Stimulated activated naive CD8-positive, alpha-beta T cell treated with anti-CD3 and anti-CD28 coated beads, Interleukin-15, Interleukin-2, amounts not matched to agents 100 ng/mL and 50 ng/mL, for 24 hours (primary cell): ENCODE measurements around the gene PLA2R1.

Source experiments
- H3K27ac Mint-ChIP-seq: one replicate; pipeline ENCODE4 v1.8.0; 2021; ENCODE audit warnings: mild to moderate bottlenecking, mixed read lengths
- H3K27me3 Mint-ChIP-seq: one replicate; pipeline ENCODE4 v1.8.0; 2021; ENCODE audit warnings: mixed read lengths
- H3K36me3 Mint-ChIP-seq: one replicate; pipeline ENCODE4 v1.8.0; 2021; ENCODE audit warnings: low read depth, mixed read lengths
- H3K4me1 Mint-ChIP-seq: one replicate; pipeline ENCODE4 v1.8.0; 2021; ENCODE audit warnings: low read depth, mixed read lengths
- H3K4me3 Mint-ChIP-seq: one replicate; pipeline ENCODE4 v1.8.0; 2021; ENCODE audit warnings: mild to moderate bottlenecking, mixed read lengths
- H3K9me3 Mint-ChIP-seq: one replicate; pipeline ENCODE4 v1.8.0; 2021; ENCODE audit warnings: mixed read lengths

The PLA2R1 gene

GRCh38 chr2:160028431-160029269, 33.8 kb downstream of the PLA2R1 start:
- Mint-ChIP-seq H3K4me1 (no peaks in the 10 kb centered on the region), H3K4me3 (no peak overlapping the region), H3K27ac (no peak overlapping the region), H3K36me3 (no peaks in the 10 kb centered on the region), H3K27me3 (peaks cover 6% of the 10 kb centered on the region), H3K9me3 (no peaks in the 10 kb centered on the region)

- Mint-ChIP-seq H3K9me3 (no peaks in the 10 kb centered on the region), H3K4me3 (no peak overlapping the region), H3K27ac (no peak overlapping the region), H3K4me1 (no peaks in the 10 kb centered on the region), H3K27me3 (peaks cover 9% of the 10 kb centered on the region), H3K36me3 (no peaks in the 10 kb centered on the region)
Measured at GRCh38 chr2:160022162-160022561, 40.3 kb downstream of the PLA2R1 start.

GRCh38 chr2:160019374-160020090, 42.9 kb downstream of the PLA2R1 start:
- Mint-ChIP-seq H3K27me3 (peaks cover 15% of the 10 kb centered on the region), H3K9me3 (no peaks in the 10 kb centered on the region), H3K4me3 (no peak overlapping the region), H3K27ac (no peak overlapping the region), H3K36me3 (no peaks in the 10 kb centered on the region), H3K4me1 (no peaks in the 10 kb centered on the region)

GRCh38 chr2:160015746-160016145, 46.7 kb downstream of the PLA2R1 start:
- Mint-ChIP-seq H3K27ac (no peak overlapping the region), H3K9me3 (no peaks in the 10 kb centered on the region), H3K4me3 (no peak overlapping the region), H3K27me3 (peaks cover 13% of the 10 kb centered on the region), H3K4me1 (no peaks in the 10 kb centered on the region), H3K36me3 (no peaks in the 10 kb centered on the region)

GRCh38 chr2:160014227-160014626, 48.2 kb downstream of the PLA2R1 start:
- Mint-ChIP-seq H3K36me3 (no peaks in the 10 kb centered on the region), H3K27ac (no peak overlapping the region), H3K4me1 (no peaks in the 10 kb centered on the region), H3K9me3 (no peaks in the 10 kb centered on the region), H3K27me3 (peaks cover 13% of the 10 kb centered on the region), H3K4me3 (no peak overlapping the region)

- no peaks in the 10 kb centered on the region for H3K4me1 Mint-ChIP-seq
- H3K9me3 Mint-ChIP-seq, result no peaks in the 10 kb centered on the region
- no peak overlapping the region for H3K4me3 Mint-ChIP-seq
- H3K27ac Mint-ChIP-seq, result no peak overlapping the region
- peaks cover 15% of the 10 kb centered on the region for H3K27me3 Mint-ChIP-seq
- H3K36me3 Mint-ChIP-seq, result no peaks in the 10 kb centered on the region
Measured at GRCh38 chr2:160010361-160011145, 51.9 kb downstream of the PLA2R1 start.

- Mint-ChIP-seq H3K36me3 (no peaks in the 10 kb centered on the region), H3K9me3 (no peaks in the 10 kb centered on the region), H3K4me3 (no peak overlapping the region), H3K4me1 (no peaks in the 10 kb centered on the region), H3K27me3 (peaks cover 13% of the 10 kb centered on the region), H3K27ac (no peak overlapping the region)
Measured at GRCh38 chr2:160007111-160007510, 55.3 kb downstream of the PLA2R1 start.

GRCh38 chr2:160006475-160006874, 55.9 kb downstream of the PLA2R1 start:
- Mint-ChIP-seq H3K27ac (no peak overlapping the region), H3K27me3 (peaks cover 10% of the 10 kb centered on the region), H3K9me3 (no peaks in the 10 kb centered on the region), H3K4me1 (no peaks in the 10 kb centered on the region), H3K36me3 (no peaks in the 10 kb centered on the region), H3K4me3 (no peak overlapping the region)

GRCh38 chr2:160005908-160006307, 56.5 kb downstream of the PLA2R1 start:
- H3K36me3 Mint-ChIP-seq, result no peaks in the 10 kb centered on the region
- H3K4me1 Mint-ChIP-seq, result no peaks in the 10 kb centered on the region
- peaks cover 10% of the 10 kb centered on the region for H3K27me3 Mint-ChIP-seq
- H3K4me3 Mint-ChIP-seq, result no peak overlapping the region
- no peak overlapping the region for H3K27ac Mint-ChIP-seq
- H3K9me3 Mint-ChIP-seq, result no peaks in the 10 kb centered on the region

- H3K27me3 Mint-ChIP-seq, result peaks cover 10% of the 10 kb centered on the region
- no peak overlapping the region for H3K4me3 Mint-ChIP-seq
- no peaks in the 10 kb centered on the region for H3K4me1 Mint-ChIP-seq
- no peak overlapping the region for H3K27ac Mint-ChIP-seq
- no peaks in the 10 kb centered on the region for H3K9me3 Mint-ChIP-seq
- H3K36me3 Mint-ChIP-seq, result no peaks in the 10 kb centered on the region
Measured at GRCh38 chr2:160005476-160005875, 56.9 kb downstream of the PLA2R1 start.

GRCh38 chr2:159998961-159999360, 63.5 kb downstream of the PLA2R1 start:
- no peaks in the 10 kb centered on the region for H3K9me3 Mint-ChIP-seq
- H3K4me1 Mint-ChIP-seq, result no peaks in the 10 kb centered on the region
- H3K27ac Mint-ChIP-seq, result no peak overlapping the region
- no peaks in the 10 kb centered on the region for H3K36me3 Mint-ChIP-seq
- H3K27me3 Mint-ChIP-seq, result peaks cover 25% of the 10 kb centered on the region
- no peak overlapping the region for H3K4me3 Mint-ChIP-seq

GRCh38 chr2:159998243-159998642, 64.2 kb downstream of the PLA2R1 start:
- Mint-ChIP-seq H3K36me3 (no peaks in the 10 kb centered on the region), H3K27ac (no peak overlapping the region), H3K4me3 (no peak overlapping the region), H3K4me1 (no peaks in the 10 kb centered on the region), H3K9me3 (no peaks in the 10 kb centered on the region), H3K27me3 (peaks cover 25% of the 10 kb centered on the region)

- no peaks in the 10 kb centered on the region for H3K9me3 Mint-ChIP-seq
- no peaks in the 10 kb centered on the region for H3K4me1 Mint-ChIP-seq
- H3K4me3 Mint-ChIP-seq, result no peak overlapping the region
- H3K27ac Mint-ChIP-seq, result no peak overlapping the region
- peaks cover 26% of the 10 kb centered on the region for H3K27me3 Mint-ChIP-seq
- H3K36me3 Mint-ChIP-seq, result no peaks in the 10 kb centered on the region
Measured at GRCh38 chr2:159996792-159997546, 65.4 kb downstream of the PLA2R1 start.

GRCh38 chr2:159995038-159995437, 67.4 kb downstream of the PLA2R1 start:
- Mint-ChIP-seq H3K4me1 (no peaks in the 10 kb centered on the region), H3K27ac (no peak overlapping the region), H3K4me3 (no peak overlapping the region), H3K9me3 (no peaks in the 10 kb centered on the region), H3K36me3 (no peaks in the 10 kb centered on the region), H3K27me3 (peaks cover 26% of the 10 kb centered on the region)
